ENCODE data around the gene KIAA1328.

KIAA1328 gene

DNA sequence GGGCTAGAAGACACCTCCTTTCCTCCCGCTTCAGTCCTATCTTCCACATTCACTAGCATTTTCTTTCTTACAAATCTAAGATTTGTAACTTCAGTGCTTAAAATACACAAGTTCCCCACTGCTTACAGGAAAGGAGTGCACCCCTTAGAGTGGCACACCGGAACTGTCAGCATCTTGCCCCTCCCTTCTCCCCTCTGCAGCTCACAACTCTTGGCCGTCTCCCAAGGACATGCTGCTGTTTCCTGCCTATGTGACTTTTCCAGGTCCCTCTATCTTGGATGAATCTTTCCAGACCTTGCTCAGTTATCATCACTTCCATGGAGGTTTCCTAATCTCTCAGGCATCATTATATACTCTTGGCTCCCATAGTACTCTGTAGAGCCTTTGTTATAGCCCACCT is 401.8 kb downstream of the KIAA1328 start:
- no peak for DNase-seq

DNA sequence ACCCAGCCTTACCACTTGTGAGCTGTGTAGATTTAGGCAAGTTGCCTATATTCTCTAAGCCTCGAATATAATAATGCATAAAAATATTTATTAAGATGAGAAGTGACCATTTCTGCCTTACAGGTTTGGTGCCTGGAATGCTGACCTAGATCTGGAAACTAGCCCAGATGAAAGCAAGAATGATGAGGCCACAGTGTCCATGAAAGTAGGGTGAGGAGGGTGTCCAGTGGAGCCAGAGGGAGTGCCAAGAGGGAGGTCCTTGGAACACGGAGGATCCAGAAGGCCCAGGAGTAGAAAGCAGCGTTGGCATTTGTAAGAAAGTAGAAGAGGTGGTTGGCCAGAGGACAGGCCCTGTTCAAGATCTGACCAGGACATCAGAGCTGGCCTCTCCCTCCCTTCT is 402.3 kb downstream of the KIAA1328 start:
- no peak for DNase-seq

DNA sequence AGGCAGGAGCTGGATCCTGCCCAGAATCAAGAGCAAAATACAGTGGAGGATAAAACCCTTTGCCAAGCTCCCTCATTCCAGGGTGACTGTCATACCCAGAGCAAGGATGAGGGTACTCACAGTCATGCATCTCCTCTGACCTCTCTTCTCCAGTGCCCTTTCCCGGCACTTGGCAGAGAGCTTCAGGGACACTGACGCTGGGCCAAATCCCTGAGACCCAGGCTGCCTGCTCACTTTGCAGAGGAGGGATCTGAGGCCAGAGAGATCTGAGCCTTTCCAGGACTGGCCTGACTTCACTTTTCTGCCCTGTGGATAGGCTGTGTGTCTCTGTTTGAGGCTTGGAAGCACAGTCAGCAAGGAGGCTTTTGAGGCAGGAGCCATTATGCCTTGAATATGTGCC is 406.7 kb downstream of the KIAA1328 start:
- no peak for DNase-seq

DNA sequence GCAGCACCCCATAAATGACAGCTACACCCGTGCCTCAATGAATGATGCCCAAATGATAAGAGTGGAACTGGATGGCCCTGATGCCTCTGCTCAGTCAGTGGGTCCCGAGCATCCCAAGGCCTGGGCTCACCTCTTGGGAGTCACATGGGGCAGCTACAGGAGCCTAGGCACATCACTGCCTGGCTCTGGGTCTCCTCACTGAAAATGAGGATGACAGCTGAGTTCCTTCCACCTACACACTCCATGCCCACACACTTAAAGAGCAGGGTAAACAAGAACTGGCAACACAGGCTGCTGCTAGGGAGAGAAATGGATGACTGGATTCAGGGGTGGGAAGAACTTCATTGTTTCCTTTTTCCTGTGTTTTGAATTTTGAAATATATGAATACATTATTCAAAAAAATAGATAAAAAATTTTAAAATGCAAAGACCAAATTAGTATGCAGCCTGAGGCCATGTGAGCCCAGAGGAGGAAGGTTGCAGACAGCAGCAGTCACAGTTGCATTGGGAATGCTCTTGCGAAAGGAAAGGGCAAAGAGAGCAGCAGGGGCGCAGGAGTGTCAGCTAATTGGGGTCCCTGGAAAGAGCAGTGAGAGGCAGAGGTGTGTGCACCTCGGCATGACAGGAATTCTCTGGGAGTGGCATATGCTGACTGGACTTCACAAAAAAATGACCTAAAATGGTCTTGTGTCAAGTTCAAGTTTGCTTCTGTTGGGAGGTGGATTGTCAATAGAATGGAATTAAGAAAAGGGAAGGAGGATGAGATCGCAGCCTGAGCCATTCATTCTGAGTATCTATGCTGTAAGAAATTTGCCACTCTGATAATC is 409.6 kb downstream of the KIAA1328 start:
- no peak for DNase-seq

DNA sequence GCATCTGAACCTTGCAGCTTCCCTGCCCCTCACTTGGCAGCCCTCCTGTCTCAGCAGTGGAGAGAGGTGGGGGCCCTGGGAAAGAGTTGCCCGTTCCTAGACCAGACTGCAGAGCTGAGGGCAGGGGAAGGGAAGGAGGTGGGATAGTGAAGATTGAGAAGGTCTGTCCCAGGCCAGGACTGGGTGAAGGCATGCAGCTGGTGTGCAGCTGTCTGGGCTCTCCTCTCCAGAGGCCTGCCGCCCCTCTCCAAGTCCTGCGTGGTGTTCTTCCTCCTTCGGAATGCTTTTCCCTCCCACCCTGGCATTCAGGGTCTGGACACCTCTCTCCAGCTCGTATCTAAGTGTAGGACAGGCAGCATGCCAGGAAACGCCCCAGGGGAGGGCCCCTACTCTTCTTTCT is 413.2 kb downstream of the KIAA1328 start:
- no peak for DNase-seq

DNA sequence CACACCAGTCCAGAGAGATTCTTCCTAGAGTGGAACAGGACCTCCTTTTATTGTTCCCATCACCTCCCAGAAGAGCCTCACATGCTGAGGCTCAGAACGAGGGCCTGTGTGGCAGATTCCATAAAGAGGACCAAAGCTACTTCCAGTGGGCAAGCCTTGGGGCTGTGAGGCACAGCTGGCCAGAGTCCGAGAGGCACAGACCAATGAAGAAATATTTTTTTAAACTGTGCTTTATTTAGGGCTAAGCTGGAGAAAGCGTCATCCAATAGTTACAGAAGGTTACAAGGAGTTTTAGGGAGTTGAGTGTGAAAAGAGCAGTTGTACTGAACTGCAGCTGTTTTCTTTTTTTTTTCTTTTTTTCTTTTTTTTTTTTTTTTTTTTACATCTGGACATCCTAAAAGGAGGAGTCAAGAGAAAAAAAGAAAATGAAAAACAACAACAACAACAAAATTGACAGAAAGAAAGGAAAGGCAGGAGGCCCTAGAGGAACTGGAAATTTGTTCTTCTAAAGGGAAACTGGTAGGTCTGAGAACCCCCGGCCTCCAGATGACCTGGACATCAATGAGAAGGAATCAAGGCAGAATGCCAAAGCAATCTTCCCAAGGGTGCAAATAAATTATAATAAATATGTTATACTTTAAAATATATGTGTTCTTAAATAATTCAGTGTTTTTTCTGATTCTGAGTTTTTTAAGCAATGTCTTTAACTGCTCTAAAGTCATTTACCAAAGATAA is 414.1 kb downstream of the KIAA1328 start:
- DNase-seq = no peak

DNA sequence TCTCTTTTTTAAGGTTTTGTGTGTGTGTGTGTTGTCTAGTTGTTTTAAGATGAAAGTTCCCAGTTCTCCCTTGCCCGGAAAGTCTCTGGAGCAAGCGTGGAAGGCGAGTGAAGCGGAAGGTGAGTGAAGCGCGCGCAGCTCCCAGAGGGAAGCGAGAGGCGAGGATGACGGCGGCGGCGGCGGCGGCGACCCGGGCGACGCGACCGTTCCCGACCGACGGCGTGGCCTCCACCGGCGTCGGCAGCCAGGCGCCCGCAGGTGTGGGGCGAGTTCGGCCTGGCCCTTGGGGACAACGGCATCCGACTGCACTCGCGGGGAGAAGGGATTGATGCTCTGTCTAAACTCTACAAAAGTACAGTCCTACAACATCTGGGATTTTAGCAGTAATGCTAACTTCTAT is 414.8 kb downstream of the KIAA1328 start:
- no peak for DNase-seq

DNA sequence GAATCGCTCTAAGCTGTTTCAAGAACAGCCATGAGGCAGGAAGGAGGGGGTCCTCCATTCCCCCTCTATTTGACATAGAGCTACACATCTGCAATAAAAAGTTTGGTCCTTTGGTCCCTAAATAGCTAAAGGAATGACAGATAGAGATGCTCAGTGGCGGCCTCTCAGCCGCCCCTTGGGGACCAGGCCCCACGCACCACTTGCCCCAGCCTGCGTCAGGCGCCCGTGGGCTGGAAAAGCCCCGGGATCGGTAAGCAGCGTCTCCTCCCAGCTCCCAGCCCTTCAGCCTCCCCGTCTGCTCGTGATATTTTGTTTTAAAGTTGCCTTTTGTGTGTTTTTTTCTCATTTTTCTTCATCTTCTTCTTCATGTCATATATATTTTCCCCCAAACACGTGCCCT is 415.7 kb downstream of the KIAA1328 start:
- DNase-seq = no peak

DNA sequence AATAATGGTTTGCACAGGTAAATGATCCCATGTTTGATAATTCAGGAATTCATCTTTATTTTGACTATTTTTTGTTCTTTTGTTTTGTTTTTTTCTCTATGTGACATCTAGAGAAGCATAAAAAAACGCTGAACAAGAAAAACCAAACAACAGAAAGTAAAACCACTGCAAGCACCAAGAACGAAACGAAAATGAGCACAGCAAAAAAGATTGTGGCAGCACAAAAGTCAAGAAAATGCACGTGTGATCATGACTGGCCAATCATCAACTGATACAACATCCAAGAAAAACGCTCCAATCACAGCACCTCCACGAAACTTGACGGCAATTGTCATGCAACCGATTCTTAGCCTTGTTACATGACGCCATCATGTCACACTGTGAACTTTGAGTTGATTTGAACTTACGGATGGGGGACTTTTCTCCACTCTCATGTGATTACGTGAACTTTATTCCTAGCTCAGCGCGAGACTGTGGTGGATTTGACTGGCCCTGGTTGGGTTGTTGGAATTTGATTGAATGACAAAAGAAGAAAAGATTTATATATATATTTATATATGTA is 417.9 kb downstream of the KIAA1328 start:
- no peak for DNase-seq

DNA sequence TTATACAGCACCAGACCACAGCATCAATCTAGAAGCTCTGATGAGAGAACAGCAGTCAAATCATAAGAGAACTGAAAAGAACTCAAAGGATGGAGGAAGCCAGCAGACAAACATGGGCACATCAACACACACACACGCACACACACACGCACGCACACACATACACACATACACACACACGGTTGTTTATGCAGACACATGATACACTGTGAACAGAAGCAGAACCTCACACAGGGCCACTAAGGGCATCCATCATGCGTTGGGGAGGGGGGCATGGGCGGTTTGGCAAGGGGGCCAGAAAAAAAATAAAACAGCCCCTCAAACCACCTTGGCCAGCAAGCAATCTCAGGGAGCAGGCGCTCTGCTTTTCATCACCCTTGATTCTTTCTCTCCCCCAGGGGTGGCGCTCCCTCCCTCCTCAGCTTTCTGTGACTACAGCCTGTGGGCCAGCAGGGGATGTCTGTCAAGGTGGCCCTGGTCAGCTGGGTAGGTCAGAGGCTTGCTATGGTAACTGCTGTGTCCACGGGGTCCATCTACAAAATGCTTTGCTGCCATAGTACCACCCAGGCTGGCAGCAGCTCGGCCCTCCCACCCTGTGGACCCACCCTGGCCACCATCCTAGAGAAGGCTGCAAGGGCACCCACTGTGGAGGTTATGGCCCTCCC is 418.7 kb downstream of the KIAA1328 start:
- no peak for DNase-seq

DNA sequence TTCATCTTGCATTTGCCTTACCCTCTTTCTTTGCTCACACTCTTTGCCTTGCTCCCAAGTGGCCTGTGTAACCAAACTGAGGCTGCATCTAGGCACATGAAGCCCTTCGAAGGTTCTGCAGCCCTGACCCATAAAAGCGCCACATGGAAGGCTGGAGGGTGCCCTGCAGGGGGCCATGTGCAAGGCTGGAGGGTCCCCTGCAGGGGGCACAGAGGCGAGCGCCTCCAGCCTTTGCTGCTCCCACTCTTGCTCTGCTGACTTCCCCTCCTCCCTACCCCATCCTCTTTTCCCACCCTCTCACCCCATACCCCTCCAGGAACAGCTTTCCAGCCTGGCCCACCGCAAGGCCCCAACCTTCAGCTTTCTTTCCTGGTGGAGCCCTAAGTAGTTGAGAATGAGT is 419.4 kb downstream of the KIAA1328 start:
- DNase-seq = no peak

DNA sequence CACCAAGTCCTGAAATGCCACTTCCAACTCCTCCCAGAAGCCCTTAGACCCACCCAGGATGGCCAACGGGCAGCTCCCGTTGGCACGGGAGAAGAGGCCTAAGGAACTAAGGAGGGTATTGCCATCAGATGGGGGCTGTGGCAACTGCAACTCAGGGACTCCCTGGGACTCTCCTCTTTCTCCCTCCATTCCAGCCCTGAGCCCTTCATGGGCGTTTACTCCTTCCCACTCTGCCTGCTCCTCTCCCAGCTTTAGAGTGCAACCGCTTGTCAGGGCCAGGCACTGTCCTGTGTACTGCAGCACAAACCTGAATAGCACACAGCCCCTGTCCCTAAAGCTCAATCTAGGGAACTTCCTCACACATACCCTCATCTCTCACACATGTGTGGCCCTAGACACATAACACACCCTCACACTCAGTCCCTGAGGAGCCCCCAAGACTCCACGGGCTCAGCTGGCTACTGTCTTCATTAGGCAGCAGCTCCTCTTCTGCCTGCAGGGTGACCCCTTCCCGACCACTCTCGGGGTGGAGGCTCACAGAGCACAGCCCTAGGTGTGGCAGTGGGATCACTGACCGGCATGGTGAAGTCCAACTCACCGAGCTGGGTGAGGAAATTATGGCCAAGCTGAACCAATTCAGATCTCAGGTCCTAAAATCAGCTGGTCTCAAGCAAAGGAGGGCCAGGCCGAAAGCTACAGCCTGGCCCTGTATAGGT is 420.4 kb downstream of the KIAA1328 start:
- no peak for DNase-seq

DNA sequence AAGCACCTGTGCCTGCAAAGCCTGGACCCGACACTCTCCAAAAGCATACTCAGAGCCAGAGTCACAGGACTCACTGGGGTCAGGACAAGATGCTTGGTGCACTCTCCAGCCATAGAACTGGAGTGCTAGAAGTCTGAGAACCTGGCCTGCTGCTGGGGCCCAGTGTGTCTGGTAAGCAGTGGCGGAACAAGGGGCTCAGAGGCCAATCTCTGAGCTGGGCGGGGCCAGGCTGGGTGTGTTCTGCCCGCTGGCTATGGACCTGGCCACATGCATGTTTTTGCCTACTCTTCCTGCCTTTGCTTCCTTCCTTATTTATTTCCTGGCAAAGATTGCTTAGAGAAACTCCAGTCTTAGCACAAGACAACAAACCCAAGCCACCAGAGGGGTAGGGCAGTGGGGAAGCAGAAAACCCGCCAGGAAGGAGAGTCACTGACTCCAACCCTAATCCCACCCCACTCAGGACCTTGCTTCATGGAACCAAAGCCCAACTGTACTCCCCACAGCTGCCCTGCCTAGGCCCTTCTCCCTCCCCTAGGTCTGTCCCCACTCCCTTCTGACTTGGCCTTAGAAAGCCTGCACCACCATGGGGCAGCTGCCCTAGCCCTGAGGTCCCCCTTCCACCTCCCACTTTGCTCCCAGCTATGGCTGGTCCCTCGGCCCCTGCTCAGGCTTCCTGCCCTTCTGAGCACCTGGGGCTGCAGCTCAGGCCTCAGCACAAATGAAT is 421.1 kb downstream of the KIAA1328 start:
- no peak for DNase-seq

DNA sequence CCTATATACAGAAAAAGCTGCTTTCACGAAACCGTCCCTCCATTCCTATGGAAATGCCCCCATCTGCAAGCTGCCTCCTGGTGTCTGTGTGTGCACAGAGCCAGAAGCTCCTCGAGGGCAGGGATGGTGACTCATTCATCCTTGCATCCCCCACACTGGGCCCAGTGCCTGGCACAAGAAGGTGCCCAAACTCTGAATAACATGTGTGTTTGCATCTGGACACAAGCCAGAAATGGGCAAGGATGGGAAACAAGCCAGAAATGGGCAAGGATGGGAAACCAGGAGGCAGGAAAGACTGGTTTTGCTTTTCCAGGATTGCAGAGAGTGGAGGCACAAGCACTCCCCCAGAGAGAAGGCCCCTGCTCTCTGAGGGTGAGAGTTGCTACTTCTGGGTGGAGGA is 422.8 kb downstream of the KIAA1328 start:
- no peak for DNase-seq

DNA sequence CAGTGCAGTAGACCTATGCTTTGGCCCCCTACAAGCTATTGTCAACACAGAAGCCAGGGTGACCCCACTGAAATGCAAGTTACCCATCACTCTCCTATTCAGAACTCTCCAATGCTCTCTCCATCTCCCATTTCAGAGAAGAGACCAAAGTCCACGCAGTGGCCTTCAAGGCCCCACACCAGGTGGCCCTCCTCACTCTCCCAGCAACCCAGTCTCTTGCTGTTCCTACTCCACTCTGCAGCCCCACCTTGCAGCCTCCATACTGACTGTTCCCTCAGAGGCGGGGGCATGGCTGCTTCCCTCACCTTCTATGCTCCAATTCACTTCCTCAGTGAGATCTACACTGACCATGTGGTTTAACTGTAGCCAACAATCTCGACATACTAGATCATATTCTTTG is 423.4 kb downstream of the KIAA1328 start:
- DNase-seq = no peak

DNA sequence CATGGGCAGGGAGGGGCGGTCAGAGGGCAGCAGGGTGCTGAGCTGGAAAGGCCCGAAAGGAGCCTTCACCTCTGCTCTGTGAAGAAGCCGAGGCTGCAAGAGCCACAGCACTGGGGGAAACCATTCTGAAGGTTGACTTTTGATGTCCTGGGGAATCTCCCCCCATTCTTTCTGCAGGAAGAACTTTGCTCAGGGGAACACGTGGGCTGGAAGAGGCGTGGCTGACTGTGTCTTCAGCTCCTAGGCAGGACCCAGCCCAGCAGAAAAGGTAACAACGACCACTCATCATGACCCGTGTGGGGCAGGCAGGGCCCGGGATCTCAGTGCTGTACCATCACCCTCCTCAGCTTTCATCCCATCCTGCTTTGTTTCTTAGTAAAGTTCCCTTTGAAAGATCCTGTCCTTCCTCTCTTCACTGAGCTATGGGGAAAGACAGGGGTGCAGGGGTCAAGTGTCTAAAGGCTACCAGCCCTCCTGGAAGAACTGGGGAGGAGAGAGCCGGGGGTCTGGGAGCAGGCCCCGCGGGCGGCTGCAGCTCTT is 424.0 kb downstream of the KIAA1328 start:
- no peak for DNase-seq

DNA sequence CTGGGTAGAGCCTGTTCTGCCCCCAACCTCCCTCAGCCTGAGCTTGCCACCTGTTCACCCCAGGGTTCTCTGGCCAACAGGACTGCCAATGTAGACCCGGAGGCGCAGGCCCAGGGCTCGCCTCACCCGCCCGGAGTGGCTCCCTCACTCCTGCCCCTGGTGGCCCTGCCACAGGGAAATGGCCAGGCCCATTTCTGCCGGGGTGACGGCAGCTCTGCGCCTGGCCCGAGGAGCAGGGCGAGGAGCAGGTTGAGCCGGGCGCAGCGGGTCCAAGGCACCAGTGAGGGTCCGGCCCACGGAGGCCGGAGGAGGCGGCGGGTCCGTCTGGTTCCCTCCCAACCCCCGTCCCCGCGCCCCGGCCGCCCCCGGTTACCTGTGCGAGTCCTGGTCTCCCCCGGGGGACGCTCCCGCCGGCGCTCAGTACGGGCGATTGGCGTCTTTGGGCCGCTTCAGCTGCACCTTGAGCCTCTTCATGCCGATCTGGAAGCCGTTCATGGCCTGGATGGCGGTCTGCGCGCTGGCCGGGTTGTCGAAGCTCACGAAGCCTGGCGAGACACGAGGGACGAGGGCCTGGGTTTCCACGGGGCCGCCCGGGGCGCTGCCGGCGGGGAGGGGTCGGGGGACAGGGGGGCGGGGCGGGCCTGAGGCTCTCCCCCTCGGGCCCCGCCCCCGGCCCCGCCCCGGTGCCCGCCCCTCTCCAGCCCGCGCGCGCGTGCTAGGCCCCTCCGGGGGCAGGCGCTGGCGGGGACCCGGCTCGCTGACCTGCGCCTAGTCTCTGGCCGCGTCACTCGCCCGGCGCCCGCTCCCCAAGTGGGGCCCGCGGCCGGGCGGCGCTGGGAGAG is 424.7 kb downstream of the KIAA1328 start:
- DNase-seq = no peak

DNA sequence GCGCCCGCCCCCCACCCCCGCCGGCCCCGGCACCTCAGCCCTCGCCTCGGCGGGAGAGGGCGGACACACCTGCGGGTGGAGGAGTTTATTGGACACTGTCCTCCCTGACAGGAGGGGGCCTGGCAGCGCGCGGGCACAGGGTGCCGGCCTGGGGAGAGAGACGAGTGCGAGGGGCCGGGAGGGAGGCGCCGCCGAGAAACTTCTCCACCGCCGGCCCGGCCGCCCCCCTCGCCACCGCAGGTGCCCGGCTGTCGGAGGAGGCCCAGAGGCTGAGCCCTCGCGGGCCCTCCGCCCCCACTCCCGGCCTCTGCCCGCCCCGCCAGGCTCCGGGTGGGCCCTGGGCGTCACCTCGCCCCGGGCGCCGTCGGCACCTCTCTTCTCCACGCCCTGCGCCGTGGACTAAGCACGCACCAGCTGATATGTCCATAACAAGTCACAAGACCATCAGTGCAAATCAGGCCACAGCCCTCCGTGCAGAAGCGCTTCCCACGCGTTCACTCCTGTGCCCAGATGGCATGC is 425.4 kb downstream of the KIAA1328 start:
- no peak for DNase-seq

DNA sequence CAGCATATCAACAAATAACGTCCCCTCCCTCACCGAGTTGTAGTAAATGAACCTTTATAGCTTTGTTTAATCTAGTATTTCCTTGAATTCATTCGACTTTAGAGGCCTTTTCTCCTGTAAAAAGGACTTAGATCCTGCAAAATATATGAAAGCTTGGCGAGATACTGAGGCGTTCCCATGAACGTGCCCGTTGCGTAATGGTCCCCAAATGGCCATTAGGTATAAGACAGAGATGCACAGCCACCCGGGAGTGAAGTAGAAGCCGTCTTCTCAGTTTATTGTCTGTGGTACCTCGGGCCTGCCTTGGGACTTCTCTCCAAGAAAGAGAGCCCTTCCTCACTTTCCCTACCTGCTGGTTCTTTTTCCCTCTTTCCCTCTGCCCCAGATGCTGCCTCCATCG is 426.0 kb downstream of the KIAA1328 start:
- DNase-seq = no peak

DNA sequence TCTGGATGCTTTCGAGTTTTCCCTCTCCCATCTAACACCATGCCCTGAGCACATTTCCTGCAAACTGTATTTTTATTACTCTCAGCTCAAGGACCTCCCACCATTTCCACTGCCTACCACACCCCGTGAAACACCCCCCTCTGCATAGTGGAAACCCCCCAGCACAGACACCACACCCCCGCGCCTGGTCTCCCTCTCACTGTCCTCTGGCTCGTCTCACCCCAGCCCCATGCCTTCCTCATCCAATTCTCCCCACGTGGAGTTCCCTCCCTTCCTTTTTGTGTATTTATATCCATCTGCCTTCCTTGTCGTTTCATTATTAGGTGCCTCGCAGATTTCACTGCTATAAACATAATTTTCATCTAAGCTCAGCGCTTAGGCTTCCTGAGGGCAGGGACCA is 429.2 kb downstream of the KIAA1328 start:
- no peak for DNase-seq

DNA sequence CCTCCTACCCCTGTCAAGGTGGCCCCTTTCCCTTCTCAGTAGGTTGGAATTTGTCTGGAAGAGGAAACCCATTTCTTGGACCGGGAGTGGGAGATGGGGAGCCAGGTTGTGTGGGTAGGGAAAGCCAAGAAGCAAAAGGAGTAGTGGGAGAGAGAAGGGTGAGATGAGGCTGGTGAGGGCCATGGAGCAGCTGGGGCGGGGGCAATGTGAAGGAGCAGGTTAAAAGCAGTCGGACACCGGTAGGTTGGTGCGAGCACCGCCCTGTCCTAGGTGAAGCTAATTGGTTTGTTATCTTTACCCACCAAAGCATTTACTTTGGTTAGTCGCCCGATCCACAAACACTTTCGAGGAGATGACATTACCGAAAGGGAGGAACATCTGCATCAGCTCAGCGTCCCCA is 429.9 kb downstream of the KIAA1328 start:
- no peak for DNase-seq
